Pancreas (tissue), 10 donors: ENCODE results near the gene MAGI1. TPM values are rescaled to one million over a fixed set of nuclear protein-coding genes. Genes with fewer than 3 reads are reported as not detected.

Experiments used
- ATAC-seq, 4 donors: fragments of 200-7000 bp; cut with Tn5 transposase; one replicate each; pipeline versions ENCODE4 v1.8.0 to v1.9.1; 2020; ENCODE audit warnings: mild to moderate bottlenecking in 4 of 4, moderate library complexity in 4 of 4
- DNase-seq, 6 donors: peaks; one replicate each; pipeline ENCODE4 v3.0.0-alpha.2; 2020
- FAIRE-seq: peaks from 2 replicates; lab custom pipeline; 2012; peaks lifted over from hg19 to GRCh38; lab: Jason Lieb, UNC
- H3K27ac ChIP-seq, 4 donors: fragments of 200-600 bp; sonication (generic); 1 replicate in 3 of 4; 2 replicates in 1 of 4; pipeline versions ENCODE4 v1.5.0 to v1.8.0; 2020
- H3K27me3 ChIP-seq, 4 donors: fragments of 200-600 bp; one replicate each; pipeline ENCODE4 v1.8.0; 2021
- H3K36me3 ChIP-seq, 3 donors: fragments of 200-600 bp; sonication (generic) in 1 of 3; one replicate each; pipeline versions ENCODE4 v1.5.0 to v1.8.0; 2020 to 2021
- H3K4me1 ChIP-seq, 3 donors: fragments of 200-600 bp; one replicate each; pipeline ENCODE4 v1.8.0; 2021
- H3K4me3 ChIP-seq, 4 donors: fragments of 200-600 bp; sonication (generic) in 2 of 4; one replicate each; pipeline versions ENCODE4 v1.5.0 to v1.8.0; 2020 to 2021
- H3K9me3 ChIP-seq, 4 donors: fragments of 200-600 bp; one replicate each; pipeline ENCODE4 v1.8.0; 2021
- WGBS, 2 donors: extraction: QIAGEN DNeasy Blood & Tissue Kit; methylation state at CpG; one replicate each; pipeline ENCODE4 v1.1.7; 2013; 5-methylcytosine and 5-hydroxymethylcytosine counted together
- intact Hi-C, 3 donors: fragments of 100-400 bp; cut with DNase I; formaldehyde crosslinking; loops; one replicate each; pipeline versions ENCODE4 v1.11.1 to v1.14.2; 2022
- polyA plus RNA-seq, 2 donors: library from polyadenylated mRNA; stranded (reverse); fragments of 200-250 nt; gene quantifications; one replicate each; pipeline ENCODE4 v1.2.3, GENCODE V29; 2013
- total RNA-seq, 6 donors: library from RNA; stranded (reverse); fragmentation: NEBNext Ultra II Directional in 4 of 6; extraction: Animal tissue kit (Norgen Biotek cat#: 25700) in 4 of 6; gene quantifications; one replicate each; pipeline versions ENCODE4 v1.2.1 to v1.2.4, GENCODE V29; 2021 to 2023
- TF ChIP-seq, protein P1 (sequence below), 4 donors: fragments of 200-600 bp; sonication (generic) in 3 of 4; IDR thresholded peaks; one replicate each; pipeline versions ENCODE4 v1.5.0 to v1.8.0; 2021; ENCODE audit warnings: antibody characterized with exemption in 4 of 4
- donor health status: healthy with polysubstance abuse.
- donor health status: DM: no; HTN: no; CAD: no; lungs with moderate emphysema.
- donor health status: DM: no; HTN: no; CAD: no.
- donor health status: control.
- donor health status: control.
- donor health status: Bipolar disorder and iron deficiency.
- donor health status: DM: yes; HTN: yes; CAD: no.
- donor health status: DM: no; HTN: no; CAD: no.
- donor health status: DM: no; HTN: no; CAD: no.
- donor health status: DM: yes; HTN: yes; CAD: no.

Gene MAGI1
- total and polyA plus RNA-seq, 8 donors: 19.7 to 45.1 (median 28.0) TPM

DNA sequence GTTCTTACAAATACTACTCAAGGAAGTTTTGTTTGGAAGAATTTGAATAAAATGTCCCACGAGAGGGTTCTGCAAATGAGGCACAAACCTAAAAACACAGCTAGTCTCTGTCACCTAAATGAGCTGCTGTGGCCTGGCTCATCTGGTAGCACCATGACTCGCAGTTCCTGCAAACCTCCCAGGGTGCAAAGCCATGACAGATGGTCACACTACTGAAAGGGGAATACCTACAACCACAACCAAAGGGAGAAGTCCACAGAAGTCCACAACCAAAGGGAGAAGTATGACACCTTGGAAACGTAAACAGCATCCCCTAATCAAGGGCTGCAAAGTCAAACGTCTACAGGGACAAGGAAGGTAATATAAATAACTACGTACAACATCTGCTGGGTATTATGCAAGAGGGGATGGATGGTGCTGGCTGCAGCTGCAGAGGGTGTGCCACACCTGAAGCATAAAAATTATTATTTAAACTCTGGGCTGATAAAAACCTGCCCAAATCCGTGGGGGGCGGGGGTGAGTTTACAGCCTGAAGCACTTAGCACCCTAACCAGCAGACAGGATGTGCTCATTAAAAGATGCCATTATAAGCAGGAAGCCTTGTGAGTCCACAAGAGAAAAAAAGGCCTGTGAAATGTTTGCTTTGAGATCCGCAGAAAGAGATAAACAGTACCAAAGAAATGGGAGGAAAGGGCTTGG lies 184.0 kb downstream of the MAGI1 start:
- WGBS, 2 donors: 42 to 43% methylated on average over 8 of the region's 8 CpGs
- H3K27ac ChIP-seq: peak overlapping the region in 1 of 4 donors; percentile 1
- H3K36me3 ChIP-seq: no peaks in the 10 kb centered on the region
- intact Hi-C loops: no loop called here
- H3K27me3 ChIP-seq: no peaks in the 10 kb centered on the region
- ATAC-seq: peak in 3 of 4 donors; percentile 56 to 73 (median 70)
- peak in 1 of 6 donors; percentile 18 for DNase-seq
- no peaks in the 10 kb centered on the region for H3K9me3 ChIP-seq
- H3K4me3 ChIP-seq: no peak overlapping the region
- peaks cover 0 to 12% (median 9%) of the 10 kb centered on the region in 3 donors for H3K4me1 ChIP-seq
- TF ChIP-seq, protein P1, sequence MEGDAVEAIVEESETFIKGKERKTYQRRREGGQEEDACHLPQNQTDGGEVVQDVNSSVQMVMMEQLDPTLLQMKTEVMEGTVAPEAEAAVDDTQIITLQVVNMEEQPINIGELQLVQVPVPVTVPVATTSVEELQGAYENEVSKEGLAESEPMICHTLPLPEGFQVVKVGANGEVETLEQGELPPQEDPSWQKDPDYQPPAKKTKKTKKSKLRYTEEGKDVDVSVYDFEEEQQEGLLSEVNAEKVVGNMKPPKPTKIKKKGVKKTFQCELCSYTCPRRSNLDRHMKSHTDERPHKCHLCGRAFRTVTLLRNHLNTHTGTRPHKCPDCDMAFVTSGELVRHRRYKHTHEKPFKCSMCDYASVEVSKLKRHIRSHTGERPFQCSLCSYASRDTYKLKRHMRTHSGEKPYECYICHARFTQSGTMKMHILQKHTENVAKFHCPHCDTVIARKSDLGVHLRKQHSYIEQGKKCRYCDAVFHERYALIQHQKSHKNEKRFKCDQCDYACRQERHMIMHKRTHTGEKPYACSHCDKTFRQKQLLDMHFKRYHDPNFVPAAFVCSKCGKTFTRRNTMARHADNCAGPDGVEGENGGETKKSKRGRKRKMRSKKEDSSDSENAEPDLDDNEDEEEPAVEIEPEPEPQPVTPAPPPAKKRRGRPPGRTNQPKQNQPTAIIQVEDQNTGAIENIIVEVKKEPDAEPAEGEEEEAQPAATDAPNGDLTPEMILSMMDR (IDR thresholded peaks at IDR 0.05): no peak
- FAIRE-seq: no peak

DNA sequence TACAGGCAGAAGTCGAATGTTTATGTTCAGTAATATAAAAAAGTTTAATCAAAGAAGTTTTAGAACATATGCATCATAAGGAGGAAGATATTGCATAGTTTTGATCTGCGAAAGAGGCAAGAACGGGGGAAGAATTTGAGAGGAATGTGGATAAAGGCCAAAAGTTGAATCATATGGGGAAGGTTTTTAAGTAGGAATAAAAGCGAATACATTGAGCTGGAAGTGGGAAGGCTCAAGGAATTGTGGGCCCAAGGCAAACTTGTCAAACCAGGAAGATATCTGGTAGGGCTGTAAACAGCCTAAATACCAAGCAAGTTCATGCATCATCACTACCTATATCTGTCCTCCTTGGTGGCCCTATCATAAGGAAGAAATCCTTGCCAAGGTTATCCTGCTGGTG lies 186.9 kb downstream of the MAGI1 start:
- TF ChIP-seq, protein P1 (IDR thresholded peaks at IDR 0.05): no peak
- no peak for FAIRE-seq

DNA sequence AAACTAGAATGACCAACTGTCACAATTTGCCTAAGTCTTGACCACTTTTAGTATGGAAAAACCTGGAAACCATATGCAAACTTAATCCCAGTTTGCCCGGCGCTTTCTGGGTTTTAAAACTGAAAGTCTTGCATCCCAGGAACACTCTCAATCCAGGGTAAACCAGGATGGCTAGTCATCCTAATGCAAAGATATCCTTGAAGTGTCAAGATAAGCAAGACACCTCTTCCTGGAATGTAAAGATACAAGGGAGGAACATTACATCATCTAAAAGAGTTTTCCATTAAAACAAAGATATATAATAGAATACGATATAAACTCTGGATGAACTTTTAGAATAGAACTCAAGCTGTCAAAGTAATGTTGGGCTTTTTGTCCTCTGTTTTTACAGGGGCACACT lies 188.5 kb downstream of the MAGI1 start:
- WGBS, 2 donors: 92% methylated on average over 3 of the region's 3 CpGs
- Histone ChIP-seq H3K4me1 (no peaks in the 10 kb centered on the region), H3K9me3 (no peaks in the 10 kb centered on the region), H3K36me3 (no peaks in the 10 kb centered on the region), H3K27me3 (no peaks in the 10 kb centered on the region), H3K27ac (no peak overlapping the region), H3K4me3 (no peak overlapping the region)
- FAIRE-seq (no peak), ATAC-seq (no peak), DNase-seq (no peak)
- intact Hi-C loops: no loop called here
- TF ChIP-seq, protein P1 (IDR thresholded peaks at IDR 0.05): no peak

More for the DNA sequence above, 186.9 kb downstream of the MAGI1 start:
- intact Hi-C loops: no loop called here
- Histone ChIP-seq H3K27me3 (no peaks in the 10 kb centered on the region), H3K36me3 (no peaks in the 10 kb centered on the region), H3K9me3 (no peaks in the 10 kb centered on the region), H3K27ac (no peak overlapping the region), H3K4me1 (peaks cover 0 to 4% (median 1%) of the 10 kb centered on the region in 3 donors), H3K4me3 (no peak overlapping the region)
- DNase-seq (no peak), ATAC-seq (no peak)
- WGBS, 2 donors: 90 to 91% methylated on average over 4 of the region's 4 CpGs

DNA sequence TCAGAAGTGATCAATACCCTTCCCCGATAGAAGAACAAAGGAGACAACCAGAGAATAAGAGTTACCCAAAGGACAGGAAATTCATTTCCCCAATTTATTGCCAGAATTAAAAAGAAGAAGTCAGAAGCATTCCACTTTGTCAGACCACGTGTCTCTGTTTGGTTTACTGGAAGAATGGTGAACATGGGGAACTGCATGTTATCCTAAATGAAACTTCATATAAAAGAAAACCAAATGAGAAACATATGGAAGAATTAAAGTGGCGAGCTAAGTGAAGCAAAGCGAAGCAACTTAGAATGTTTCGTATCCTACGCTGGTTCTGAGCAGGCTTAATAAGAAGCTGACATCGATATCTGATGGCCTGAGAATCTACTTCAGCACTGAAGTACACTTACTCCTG lies 190.7 kb downstream of the MAGI1 start:
- Histone ChIP-seq H3K4me3 (no peak overlapping the region), H3K27me3 (no peaks in the 10 kb centered on the region), H3K27ac (no peak overlapping the region), H3K36me3 (no peaks in the 10 kb centered on the region), H3K9me3 (no peaks in the 10 kb centered on the region), H3K4me1 (no peaks in the 10 kb centered on the region)
- intact Hi-C loops: no loop called here
- FAIRE-seq: no peak
- WGBS, 2 donors: 91 to 93% methylated on average over 7 of the region's 7 CpGs
- TF ChIP-seq, protein P1 (IDR thresholded peaks at IDR 0.05): no peak
- no peak for DNase-seq
- no peak for ATAC-seq

DNA sequence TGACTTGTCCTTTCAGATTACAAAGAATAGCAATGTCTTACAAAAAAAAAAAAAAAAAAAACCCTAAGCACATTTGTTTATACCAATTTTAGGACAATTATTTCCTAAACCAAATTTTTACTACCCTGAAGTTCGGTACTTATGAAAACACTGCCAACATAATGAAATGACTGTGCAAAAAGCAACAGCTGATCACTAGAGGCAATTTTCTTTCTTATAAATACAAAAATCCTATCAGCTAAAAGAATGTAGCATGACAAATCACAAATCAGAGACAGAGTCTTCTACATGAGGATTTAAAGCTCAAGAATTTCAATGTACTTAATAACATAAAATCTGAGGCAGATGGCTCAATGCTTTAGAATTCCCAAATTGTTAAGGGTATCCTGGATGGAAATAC lies 191.8 kb downstream of the MAGI1 start:
- H3K9me3 ChIP-seq: no peaks in the 10 kb centered on the region
- DNase-seq (no peak), ATAC-seq (no peak), FAIRE-seq (no peak)
- no peak overlapping the region for H3K27ac ChIP-seq
- TF ChIP-seq, protein P1 (IDR thresholded peaks at IDR 0.05): no peak
- no peaks in the 10 kb centered on the region for H3K4me1 ChIP-seq
- no peaks in the 10 kb centered on the region for H3K36me3 ChIP-seq
- intact Hi-C loops: no loop called here
- no peak overlapping the region for H3K4me3 ChIP-seq
- WGBS, 2 donors: 44 to 61% methylated on average over 1 of the region's 1 CpG
- no peaks in the 10 kb centered on the region for H3K27me3 ChIP-seq
